ENCODE measurements around the gene ROPN1L.
"Not testable (repeated sequence)": the region's sequence is repeated elsewhere in the genome, so short reads cannot be mapped to it uniquely, and the experiment has no call there.

Gene ROPN1L

GRCh38 chr5:10499776-10500175 lies 58.1 kb downstream of the ROPN1L start:
- in situ Hi-C loops (cut with MboI; ENCODE audit: low sequenced_read_pairs), result no loop called here

GRCh38 chr5:10500669-10501068 lies 59.0 kb downstream of the ROPN1L start:
- in situ Hi-C loops (cut with MboI; ENCODE audit: low sequenced_read_pairs), result no loop called here

GRCh38 chr5:10501554-10502075 lies 59.9 kb downstream of the ROPN1L start:
- in situ Hi-C loops (cut with MboI; ENCODE audit: low sequenced_read_pairs), result no loop called here

GRCh38 chr5:10502130-10502529 lies 60.5 kb downstream of the ROPN1L start:
- in situ Hi-C loops (cut with MboI; ENCODE audit: low sequenced_read_pairs), result no loop called here

- in situ Hi-C loops (cut with MboI; ENCODE audit: low sequenced_read_pairs), result no loop called here
These were observed 60.9 kb downstream of the ROPN1L start for GRCh38 chr5:10502578-10502977.

DNA sequence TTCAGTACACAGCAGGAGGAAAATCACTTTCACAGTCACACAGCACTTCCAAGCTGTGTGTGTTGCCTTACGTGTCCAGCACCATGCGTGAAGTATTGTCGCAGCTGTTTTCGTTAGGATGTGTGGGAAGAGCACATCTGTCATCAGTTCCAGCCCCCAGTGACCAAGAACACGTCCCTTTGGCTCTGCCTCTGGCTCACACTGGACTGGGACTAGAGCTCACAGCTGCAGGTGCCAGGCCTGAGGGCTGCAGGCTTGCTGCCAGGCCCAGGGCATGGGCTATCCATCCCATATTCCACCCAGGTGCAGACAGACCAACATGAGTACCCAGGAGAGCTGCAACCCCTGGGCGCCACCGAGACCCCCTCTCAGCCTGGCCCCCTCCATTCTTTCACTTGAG lies 61.6 kb downstream of the ROPN1L start:
- in situ Hi-C loops (cut with MboI; ENCODE audit: low sequenced_read_pairs), result no loop called here

DNA sequence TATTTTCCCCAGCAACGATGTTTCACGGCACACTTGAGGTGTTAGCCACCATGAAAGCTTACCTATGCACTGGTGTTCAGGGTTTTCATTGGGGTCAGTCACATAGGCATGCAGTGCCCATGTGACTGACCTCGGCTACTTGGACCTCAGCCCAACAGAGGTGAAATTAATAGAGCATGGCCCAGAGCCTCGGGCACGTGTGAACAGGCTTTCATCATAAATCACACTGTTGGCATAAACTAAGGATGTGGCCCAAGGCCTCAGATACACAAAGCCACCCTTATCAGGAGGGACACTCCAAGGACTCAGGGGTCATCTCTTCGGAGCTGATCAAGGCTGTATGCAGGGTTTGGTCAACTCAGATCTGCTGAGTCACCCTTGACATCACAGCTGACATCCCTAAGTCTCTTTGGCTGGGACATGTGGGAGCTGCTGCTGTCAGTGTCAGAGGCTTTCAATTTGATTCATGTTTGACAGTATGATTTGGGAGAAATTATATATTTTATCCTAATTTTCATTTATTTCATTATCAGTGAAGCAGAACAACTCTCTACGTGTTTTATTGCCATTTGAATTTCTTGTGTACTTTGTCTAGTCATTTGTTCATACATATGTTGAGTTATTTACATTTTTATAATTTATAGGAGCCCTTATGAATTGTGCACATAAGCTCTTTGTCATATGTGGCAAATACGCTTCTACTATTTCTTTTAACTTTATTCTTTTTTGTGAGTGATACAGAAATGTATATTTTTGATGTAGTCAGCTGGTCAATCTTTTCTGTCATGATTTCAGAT lies 62.5 kb downstream of the ROPN1L start:
- in situ Hi-C loops (cut with MboI; ENCODE audit: low sequenced_read_pairs), result no loop called here

DNA sequence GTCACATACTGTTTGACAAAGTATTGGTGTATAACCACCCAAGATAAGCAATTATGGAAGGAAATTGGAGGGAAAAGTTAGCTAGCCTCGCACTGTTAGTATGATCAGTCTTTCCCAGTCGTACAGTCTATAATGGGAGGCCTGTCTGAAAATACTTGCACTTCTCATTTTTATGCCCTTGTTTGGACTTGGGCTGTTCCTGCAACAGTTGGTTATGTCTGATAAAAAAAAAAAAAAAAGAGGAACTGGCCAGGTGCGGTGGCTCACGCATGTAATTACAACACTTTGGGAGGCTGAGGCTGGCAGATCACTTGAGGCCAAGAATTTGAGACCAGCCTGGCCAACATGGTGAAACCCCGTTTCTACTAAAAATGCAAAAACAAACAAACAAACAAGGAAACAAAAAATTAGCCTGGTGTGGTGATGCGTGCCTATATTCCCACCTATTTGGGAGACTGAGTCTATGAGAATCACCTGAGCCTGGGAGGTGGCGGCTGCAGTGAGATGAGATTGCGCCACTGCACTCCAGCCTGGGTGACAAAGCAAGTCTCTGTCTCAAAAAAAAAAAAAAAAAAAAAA lies 63.9 kb downstream of the ROPN1L start:
- in situ Hi-C loops (cut with MboI; ENCODE audit: low sequenced_read_pairs), result no loop called here

DNA sequence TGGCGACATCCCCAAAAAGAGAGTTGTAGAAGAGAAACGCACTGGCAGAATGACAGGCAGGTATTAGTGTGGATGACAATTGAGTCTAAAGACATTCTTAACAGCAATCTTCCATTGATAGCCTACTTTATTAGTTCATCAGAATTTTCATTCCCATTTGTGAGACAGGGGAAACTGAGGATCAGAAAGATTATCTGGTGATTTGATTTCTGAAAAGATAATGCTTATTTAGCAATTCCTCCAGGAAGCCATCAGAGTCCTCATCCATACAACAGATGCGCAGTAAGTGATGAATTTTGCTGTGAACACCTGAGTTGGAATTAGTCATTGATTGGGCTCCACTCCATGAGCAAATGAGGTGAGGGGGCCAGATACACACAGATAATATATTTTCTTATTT lies 64.9 kb downstream of the ROPN1L start:
- in situ Hi-C loops (cut with MboI; ENCODE audit: low sequenced_read_pairs), result no loop called here

DNA sequence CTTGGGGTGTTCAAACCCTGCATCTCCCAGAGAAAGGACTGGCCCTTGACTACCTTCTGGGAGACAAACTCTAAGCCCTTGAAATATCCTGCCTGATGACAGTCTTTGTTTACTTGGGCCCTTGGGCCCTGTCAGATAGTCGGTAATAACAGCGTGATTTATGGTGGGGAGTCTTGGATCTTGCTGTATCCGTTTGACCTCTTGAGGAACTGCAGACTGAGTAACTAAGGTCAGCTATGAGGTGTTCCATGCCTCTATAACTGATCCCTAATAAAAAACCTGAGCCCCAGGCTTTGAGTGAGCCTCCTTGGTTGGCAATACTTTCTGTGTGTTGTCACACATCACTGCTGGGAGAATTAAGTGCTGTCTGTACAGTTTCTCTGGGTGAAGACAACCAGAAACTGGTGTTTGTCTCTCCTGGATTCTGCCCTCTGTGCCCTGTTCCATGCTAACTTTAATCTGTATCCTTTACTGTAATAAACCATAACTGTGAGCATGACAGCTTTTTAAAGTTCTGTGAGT lies 66.0 kb downstream of the ROPN1L start:
- in situ Hi-C loops (cut with MboI; ENCODE audit: low sequenced_read_pairs), result no loop called here

GRCh38 chr5:10509575-10509974 lies 67.9 kb downstream of the ROPN1L start:
- in situ Hi-C loops (cut with MboI; ENCODE audit: low sequenced_read_pairs), result no loop called here

GRCh38 chr5:10511741-10512640 lies 70.3 kb downstream of the ROPN1L start:
- in situ Hi-C loops (cut with MboI; ENCODE audit: low sequenced_read_pairs), result no loop called here

GRCh38 chr5:10513501-10514442 lies 72.1 kb downstream of the ROPN1L start:
- in situ Hi-C loops (cut with MboI; ENCODE audit: low sequenced_read_pairs), result no loop called here

DNA sequence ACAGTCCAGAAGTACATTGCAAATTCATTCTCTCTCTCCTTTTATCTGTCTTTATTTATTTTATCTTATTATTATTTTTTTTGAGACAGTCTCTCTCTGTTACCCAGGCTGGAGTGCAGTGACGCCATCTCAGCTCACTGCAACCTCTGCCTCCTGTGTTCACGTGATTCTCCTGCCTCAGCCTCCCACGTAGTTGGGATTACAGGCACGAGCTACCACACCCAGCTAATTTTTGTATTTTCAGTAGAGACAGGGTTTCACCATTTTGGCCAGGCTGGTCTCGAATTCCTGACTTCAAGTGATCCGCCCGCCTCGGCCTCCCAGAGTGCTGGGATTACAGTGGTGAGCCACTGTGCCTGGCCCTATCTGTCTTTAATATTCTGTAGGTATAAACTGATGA lies 72.9 kb downstream of the ROPN1L start:
- in situ Hi-C loops (cut with MboI; ENCODE audit: low sequenced_read_pairs), result not testable (repeated sequence)

All from hTERT RPE-1 (cell line).